SK-N-SH (cell line): ENCODE results near the gene NAV2. TPM values are rescaled to one million over a fixed set of nuclear protein-coding genes. Genes with fewer than 3 reads are reported as not detected.

ENCODE experiments used
- CTCF ChIA-PET: fragments of 300-600, 350-600 bp; formaldehyde crosslinking; extraction: SDS; loops from one replicate; lab custom pipeline; 2021; lab: Yijun Ruan, JAX
- POLR2A ChIA-PET: fragments of 350-600 bp; sonication (Branson Sonifier 250); formaldehyde crosslinking; extraction: SDS; loops from one replicate; lab custom pipeline; 2020; ENCODE audit warnings: antibody characterized with exemption, inconsistent platforms; lab: Yijun Ruan, JAX
- DNase-seq: peaks from one replicate; pipeline ENCODE4 v3.0.0; 2012
- H2AFZ ChIP-seq: fragments of 200-600 bp; sonication (generic); 2 replicates; pipeline ENCODE4 v1.8.1; 2016; ENCODE audit warnings: antibody characterized with exemption, mild to moderate bottlenecking, low read depth
- H3F3A ChIP-seq: fragments of 200-600 bp; sonication (generic); replicated peaks from 2 replicates; pipeline ENCODE3; 2016; ENCODE audit warnings: antibody characterized with exemption, mild to moderate bottlenecking; ENCODE audit not compliant: insufficient read depth
- H3K27ac ChIP-seq, 2 experiments: fragments of 200-500 bp in 1 of 2; fragments of 200-600 bp in 1 of 2; sonication (Bioruptor generic) in 1 of 2; sonication (generic), shearing (Covaris generic) in 1 of 2; 2 replicates each; pipeline versions ENCODE4 v1.5.1 to v1.6.1; 2014 to 2016; ENCODE audit warnings: low read depth in 2 of 2, inconsistent platforms in 1 of 2, low read length in 1 of 2, mild to moderate bottlenecking in 1 of 2, mixed read lengths in 1 of 2
- H3K27me3 ChIP-seq: fragments of 200-600 bp; sonication (generic), shearing (Covaris generic); 2 replicates; pipeline ENCODE4 v1.6.1; 2016; ENCODE audit warnings: mixed run types; ENCODE audit not compliant: insufficient read depth
- H3K36me3 ChIP-seq, 2 experiments: fragments of 200-500 bp in 1 of 2; fragments of 200-600 bp in 1 of 2; sonication (Bioruptor generic) in 1 of 2; sonication (generic) in 1 of 2; replicated peaks in 1 of 2; 2 replicates each; pipeline versions ENCODE3 to v1.5.1; 2014 to 2016; ENCODE audit warnings: low read length in 1 of 2, mild to moderate bottlenecking in 1 of 2; ENCODE audit not compliant: insufficient read depth in 2 of 2, control insufficient read depth in 1 of 2
- H3K4me1 ChIP-seq, 2 experiments: fragments of 200-500 bp in 1 of 2; fragments of 200-600 bp in 1 of 2; sonication (Bioruptor generic) in 1 of 2; sonication (generic), shearing (Covaris generic) in 1 of 2; 2 replicates each; pipeline versions ENCODE4 v1.5.1 to v1.6.1; 2014 to 2016; ENCODE audit warnings: low read depth in 1 of 2, low read length in 1 of 2, mixed run types in 1 of 2; ENCODE audit not compliant: insufficient read depth in 2 of 2, control insufficient read depth in 1 of 2
- H3K4me2 ChIP-seq: fragments of 200-600 bp; sonication (generic), shearing (Covaris generic); 2 replicates; pipeline ENCODE4 v1.6.1; 2017; ENCODE audit warnings: mixed run types
- H3K4me3 ChIP-seq, 2 experiments: fragments of 200-500 bp in 1 of 2; fragments of 200-600 bp in 1 of 2; sonication (Bioruptor generic) in 1 of 2; sonication (generic), shearing (Covaris generic) in 1 of 2; 2 replicates each; pipeline versions ENCODE4 v1.5.1 to v1.8.1; 2014 to 2016; ENCODE audit warnings: low read depth in 2 of 2, inconsistent platforms in 1 of 2, low read length in 1 of 2, mild to moderate bottlenecking in 1 of 2, mixed read lengths in 1 of 2, moderate library complexity in 1 of 2
- H3K79me2 ChIP-seq: fragments of 200-600 bp; sonication (generic); 2 replicates; pipeline ENCODE4 v1.8.1; 2017; ENCODE audit warnings: mild to moderate bottlenecking; ENCODE audit not compliant: insufficient read depth
- H3K9ac ChIP-seq: fragments of 200-600 bp; sonication (generic); 2 replicates; pipeline ENCODE4 v1.6.1; 2017; ENCODE audit warnings: mixed run types
- H3K9me2 ChIP-seq: fragments of 200-600 bp; sonication (generic); 2 replicates; pipeline ENCODE4 v1.6.1; 2017; ENCODE audit warnings: mixed run types
- H3K9me3 ChIP-seq: fragments of 200-600 bp; sonication (generic); 2 replicates; pipeline ENCODE4 v1.6.1; 2017; ENCODE audit warnings: mixed run types, mild to moderate bottlenecking, moderate library complexity
- H4K20me1 ChIP-seq: fragments of 200-600 bp; sonication (generic); 2 replicates; pipeline ENCODE4 v1.6.1; 2017; ENCODE audit warnings: mild to moderate bottlenecking, mixed run types; ENCODE audit not compliant: insufficient read depth
- CHD2 ChIP-seq: fragments of 150-350 bp; IDR thresholded peaks from 2 replicates; pipeline ENCODE4 v1.6.1; 2018; ENCODE audit warnings: low read length; ENCODE audit not compliant: partially characterized antibody
- FOSL2 ChIP-seq: IDR thresholded peaks from 2 replicates; pipeline ENCODE4 v1.4.0; 2012; ENCODE audit warnings: low read depth, mild to moderate bottlenecking, moderate library complexity, borderline replicate concordance
- NFIC ChIP-seq: IDR thresholded peaks from 2 replicates; pipeline ENCODE4 v1.4.0; 2012; ENCODE audit warnings: borderline replicate concordance
- NRF1 ChIP-seq: IDR thresholded peaks from 2 replicates; pipeline ENCODE4 v1.6.1; 2012; ENCODE audit warnings: low read depth, mild to moderate bottlenecking, low read length
- PBX3 ChIP-seq: IDR thresholded peaks from 2 replicates; pipeline ENCODE4; 2012
- POLR2AphosphoS5 ChIP-seq: IDR thresholded peaks from 2 replicates; pipeline ENCODE4 v1.6.1; 2012; ENCODE audit warnings: low read depth, low read length
- RCOR1 ChIP-seq: fragments of 150-350 bp; IDR thresholded peaks from 2 replicates; pipeline ENCODE4 v1.6.1; 2017; ENCODE audit warnings: antibody characterized with exemption, low read length
- RXRA ChIP-seq: IDR thresholded peaks from 2 replicates; pipeline ENCODE4 v1.4.0; 2012; ENCODE audit warnings: low read depth, mild to moderate bottlenecking, borderline replicate concordance
- TAF1 ChIP-seq: IDR thresholded peaks from 2 replicates; pipeline ENCODE4 v1.6.1; 2012; ENCODE audit warnings: low read depth, mild to moderate bottlenecking, low read length, moderate library complexity, borderline replicate concordance
- TCF12 ChIP-seq: IDR thresholded peaks from 2 replicates; pipeline ENCODE4 v1.4.0; 2012
- USF1 ChIP-seq: IDR thresholded peaks from 2 replicates; pipeline ENCODE4 v1.4.0; 2012; ENCODE audit warnings: low read depth, borderline replicate concordance
- YY1 ChIP-seq: IDR thresholded peaks from 2 replicates; pipeline ENCODE4 v1.4.0; 2012; ENCODE audit warnings: low read depth, mild to moderate bottlenecking
- WGBS: methylation state at CpG from one replicate; pipeline ENCODE4 v1.1.6; 2017; ENCODE audit warnings: low lambda C conversion rate; 5-methylcytosine and 5-hydroxymethylcytosine counted together
- polyA plus RNA-seq, 3 experiments: library from polyadenylated mRNA; depleted of rRNA; stranded (reverse); fragments of >200 nt; gene quantifications; 2 replicates each; pipeline ENCODE4 v1.2.3, GENCODE V29; 2012
- TF ChIP-seq, protein P1 (sequence below): IDR thresholded peaks from 2 replicates; pipeline ENCODE4 v1.4.0; 2012; ENCODE audit warnings: low read depth
- TF ChIP-seq, protein P2 (sequence below): IDR thresholded peaks from 2 replicates; pipeline ENCODE4 v1.6.1; 2012; ENCODE audit warnings: mild to moderate bottlenecking, low read depth, low read length, moderate library complexity
- TF ChIP-seq, protein P3 (sequence below): fragments of 150-350 bp; IDR thresholded peaks from 2 replicates; pipeline ENCODE4 v1.6.1; 2017; ENCODE audit warnings: antibody characterized with exemption, low read length, low read depth, borderline replicate concordance

Gene NAV2
- polyA plus RNA-seq, 1 of the 3 experiments (the other 2 are of a cell fraction), result 26.2 TPM

DNA sequence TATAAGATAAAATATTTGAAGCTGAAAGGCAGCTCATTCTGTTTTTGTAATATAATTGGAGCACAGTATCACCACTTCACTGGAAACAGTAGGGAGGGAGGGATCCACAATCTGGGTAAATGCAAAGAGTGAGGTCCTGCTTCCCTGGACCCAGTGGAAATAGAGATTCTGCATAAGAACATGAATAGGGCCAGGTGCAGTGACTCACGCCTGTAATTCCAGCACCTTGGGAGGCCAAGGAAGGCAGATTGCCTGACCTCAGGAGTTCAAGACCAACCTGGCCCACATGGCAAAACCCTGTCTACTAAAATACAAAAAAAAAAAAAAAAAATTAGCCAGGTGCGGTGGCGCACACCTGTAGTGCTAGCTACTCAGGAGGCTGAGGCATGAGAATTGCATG lies 303.9 kb downstream of the NAV2 start:
- H2AFZ ChIP-seq, result no peak overlapping the region
- H3K79me2 ChIP-seq, result peaks cover 97% of the 10 kb centered on the region
- H3K9me3 ChIP-seq, result no peaks in the 10 kb centered on the region
- H3K36me3 ChIP-seq, result peaks cover 9 to 22% of the 10 kb centered on the region in 2 experiments
- WGBS, result 67% methylated on average over 3 of the region's 3 CpGs
- no peaks in the 10 kb centered on the region for H3K27me3 ChIP-seq
- no peak for DNase-seq
- no peak for TF ChIP-seq RXRA
- TF ChIP-seq POLR2AphosphoS5, result no peak
- TF ChIP-seq YY1, result no peak
- TF ChIP-seq TCF12, result no peak
- TF ChIP-seq TAF1, result no peak
- TF ChIP-seq FOSL2, result no peak
- TF ChIP-seq RCOR1, result no peak
- TF ChIP-seq, protein P1, sequence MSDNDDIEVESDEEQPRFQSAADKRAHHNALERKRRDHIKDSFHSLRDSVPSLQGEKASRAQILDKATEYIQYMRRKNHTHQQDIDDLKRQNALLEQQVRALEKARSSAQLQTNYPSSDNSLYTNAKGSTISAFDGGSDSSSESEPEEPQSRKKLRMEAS, result no peak
- TF ChIP-seq, protein P2, sequence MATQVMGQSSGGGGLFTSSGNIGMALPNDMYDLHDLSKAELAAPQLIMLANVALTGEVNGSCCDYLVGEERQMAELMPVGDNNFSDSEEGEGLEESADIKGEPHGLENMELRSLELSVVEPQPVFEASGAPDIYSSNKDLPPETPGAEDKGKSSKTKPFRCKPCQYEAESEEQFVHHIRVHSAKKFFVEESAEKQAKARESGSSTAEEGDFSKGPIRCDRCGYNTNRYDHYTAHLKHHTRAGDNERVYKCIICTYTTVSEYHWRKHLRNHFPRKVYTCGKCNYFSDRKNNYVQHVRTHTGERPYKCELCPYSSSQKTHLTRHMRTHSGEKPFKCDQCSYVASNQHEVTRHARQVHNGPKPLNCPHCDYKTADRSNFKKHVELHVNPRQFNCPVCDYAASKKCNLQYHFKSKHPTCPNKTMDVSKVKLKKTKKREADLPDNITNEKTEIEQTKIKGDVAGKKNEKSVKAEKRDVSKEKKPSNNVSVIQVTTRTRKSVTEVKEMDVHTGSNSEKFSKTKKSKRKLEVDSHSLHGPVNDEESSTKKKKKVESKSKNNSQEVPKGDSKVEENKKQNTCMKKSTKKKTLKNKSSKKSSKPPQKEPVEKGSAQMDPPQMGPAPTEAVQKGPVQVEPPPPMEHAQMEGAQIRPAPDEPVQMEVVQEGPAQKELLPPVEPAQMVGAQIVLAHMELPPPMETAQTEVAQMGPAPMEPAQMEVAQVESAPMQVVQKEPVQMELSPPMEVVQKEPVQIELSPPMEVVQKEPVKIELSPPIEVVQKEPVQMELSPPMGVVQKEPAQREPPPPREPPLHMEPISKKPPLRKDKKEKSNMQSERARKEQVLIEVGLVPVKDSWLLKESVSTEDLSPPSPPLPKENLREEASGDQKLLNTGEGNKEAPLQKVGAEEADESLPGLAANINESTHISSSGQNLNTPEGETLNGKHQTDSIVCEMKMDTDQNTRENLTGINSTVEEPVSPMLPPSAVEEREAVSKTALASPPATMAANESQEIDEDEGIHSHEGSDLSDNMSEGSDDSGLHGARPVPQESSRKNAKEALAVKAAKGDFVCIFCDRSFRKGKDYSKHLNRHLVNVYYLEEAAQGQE, result no peak
- no peak for TF ChIP-seq USF1
- no peak for TF ChIP-seq PBX3
- no peak for TF ChIP-seq NFIC
- TF ChIP-seq, protein P3, sequence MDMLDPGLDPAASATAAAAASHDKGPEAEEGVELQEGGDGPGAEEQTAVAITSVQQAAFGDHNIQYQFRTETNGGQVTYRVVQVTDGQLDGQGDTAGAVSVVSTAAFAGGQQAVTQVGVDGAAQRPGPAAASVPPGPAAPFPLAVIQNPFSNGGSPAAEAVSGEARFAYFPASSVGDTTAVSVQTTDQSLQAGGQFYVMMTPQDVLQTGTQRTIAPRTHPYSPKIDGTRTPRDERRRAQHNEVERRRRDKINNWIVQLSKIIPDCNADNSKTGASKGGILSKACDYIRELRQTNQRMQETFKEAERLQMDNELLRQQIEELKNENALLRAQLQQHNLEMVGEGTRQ, result no peak
- TF ChIP-seq CHD2, result no peak
- TF ChIP-seq NRF1, result no peak
- peaks cover 15% of the 10 kb centered on the region for H4K20me1 ChIP-seq
- ChIA-PET CTCF (interaction anchor here (1.0 to 1.5 kb wide), 2 partner anchors 14 to 64 kb away, joined by 3 to 5 read pairs; no protein-coding TSS in a partner anchor), POLR2A (interaction anchor here (0.6 kb wide), 1 partner anchor 297 kb away, joined by 3 read pairs; no protein-coding TSS in a partner anchor)
- H3K4me2 ChIP-seq, result no peak overlapping the region
- H3K27ac ChIP-seq, result no peak overlapping the region
- H3K4me3 ChIP-seq, result no peak overlapping the region
- peaks cover 18% of the 10 kb centered on the region for H3F3A ChIP-seq
- peaks cover 4 to 15% of the 10 kb centered on the region in 2 experiments; a peak in 3 of 4 replicates for H3K4me1 ChIP-seq
- no peaks in the 10 kb centered on the region for H3K9me2 ChIP-seq
- H3K9ac ChIP-seq, result no peak overlapping the region
